Breast epithelium (tissue), 4 donors: Measurements from ENCODE around the gene CPN2. TPM values are rescaled to one million over a fixed set of nuclear protein-coding genes. Genes with fewer than 3 reads are reported as not detected.

Experiments
- DNase-seq, 2 donors: peaks; one replicate each; pipeline ENCODE4 v3.0.0-alpha.2; 2019; ENCODE audit warnings: low spot score in 2 of 2
- H3K27ac ChIP-seq, 2 donors: fragments of 200-600 bp; sonication (generic) in 1 of 2; one replicate each; pipeline ENCODE4 v1.5.1; 2016 to 2019; ENCODE audit warnings: mild to moderate bottlenecking in 1 of 2
- H3K27me3 ChIP-seq, 2 donors: fragments of 200-600 bp; sonication (generic) in 1 of 2; one replicate each; pipeline versions ENCODE4 v1.5.1 to v1.6.0; 2017 to 2019; ENCODE audit warnings: control low read depth in 1 of 2, mild to moderate bottlenecking in 1 of 2
- H3K36me3 ChIP-seq: fragments of 200-600 bp; one replicate; pipeline ENCODE4 v1.5.1; 2019
- H3K4me1 ChIP-seq, 2 donors: fragments of 200-600 bp; sonication (generic); one replicate each; pipeline ENCODE4 v1.5.1; 2016 to 2019; ENCODE audit warnings: control low read depth in 1 of 2
- H3K4me3 ChIP-seq, 3 donors: fragments of 200-600 bp; sonication (generic); 1 replicate in 2 of 3; 2 replicates in 1 of 3; pipeline ENCODE4 v1.5.1; 2016 to 2019; ENCODE audit warnings: mild to moderate bottlenecking in 3 of 3, moderate library complexity in 2 of 3
- H3K9me3 ChIP-seq, 2 donors: fragments of 200-600 bp; sonication (generic) in 1 of 2; one replicate each; pipeline ENCODE4 v1.5.1; 2016 to 2019; ENCODE audit warnings: control low read depth in 1 of 2
- POLR2A ChIP-seq: fragments of 450-650 bp; IDR thresholded peaks from one replicate; pipeline ENCODE4 v1.6.1; 2016; ENCODE audit warnings: antibody characterized with exemption, mild to moderate bottlenecking, moderate library complexity
- POLR2AphosphoS5 ChIP-seq, 3 donors: sonication (generic); formaldehyde crosslinking; IDR thresholded peaks; one replicate each; pipeline ENCODE4 v1.6.1; 2017; ENCODE audit warnings: antibody characterized with exemption in 3 of 3
- intact Hi-C: fragments of 100-400 bp; cut with DNase I; formaldehyde crosslinking; loops from one replicate; pipeline ENCODE4 v1.15.1; 2023; ENCODE audit warnings: low total_unique reads
- total RNA-seq, 3 donors: library from RNA; depleted of rRNA; stranded (reverse); fragments of >200 nt; gene quantifications; one replicate each; pipeline ENCODE4 v1.1.0, GENCODE V29; 2016
- TF ChIP-seq, protein P1 (sequence below), 3 donors: fragments of 450-650 bp; IDR thresholded peaks; one replicate each; pipeline ENCODE4 v1.5.1; 2016 to 2017; ENCODE audit warnings: antibody characterized with exemption in 3 of 3, mild to moderate bottlenecking in 3 of 3, moderate library complexity in 3 of 3

The CPN2 gene
- total RNA-seq, 3 donors from 2014 or later = 0.16 TPM; not detected in 2

DNA sequence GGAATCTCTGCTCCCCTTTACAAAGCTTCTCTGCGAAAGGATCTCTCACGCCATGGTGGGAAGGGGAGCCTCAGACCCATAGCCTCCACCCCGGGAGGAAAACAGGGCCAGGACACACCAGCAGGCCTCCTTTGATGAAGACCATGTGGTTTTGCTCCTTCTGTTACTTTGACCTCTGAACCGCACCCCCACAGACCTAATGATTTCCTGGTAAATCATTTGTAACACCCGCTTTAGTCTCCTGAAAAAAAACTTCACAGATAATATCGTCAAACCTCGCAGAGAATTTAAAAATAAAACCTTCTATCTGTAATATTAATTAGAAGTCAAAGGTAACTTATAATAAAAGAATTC is 18.3 kb downstream of the CPN2 start:
- Histone ChIP-seq H3K27ac (no peak overlapping the region), H3K4me3 (no peak overlapping the region), H3K4me1 (peaks cover 0 to 4% of the 10 kb centered on the region in 2 donors), H3K36me3 (no peaks in the 10 kb centered on the region), H3K27me3 (no peaks in the 10 kb centered on the region), H3K9me3 (no peaks in the 10 kb centered on the region)
- TF ChIP-seq POLR2AphosphoS5 (IDR thresholded peaks at IDR 0.05) (no peak), POLR2A (no peak)
- TF ChIP-seq, protein P1, sequence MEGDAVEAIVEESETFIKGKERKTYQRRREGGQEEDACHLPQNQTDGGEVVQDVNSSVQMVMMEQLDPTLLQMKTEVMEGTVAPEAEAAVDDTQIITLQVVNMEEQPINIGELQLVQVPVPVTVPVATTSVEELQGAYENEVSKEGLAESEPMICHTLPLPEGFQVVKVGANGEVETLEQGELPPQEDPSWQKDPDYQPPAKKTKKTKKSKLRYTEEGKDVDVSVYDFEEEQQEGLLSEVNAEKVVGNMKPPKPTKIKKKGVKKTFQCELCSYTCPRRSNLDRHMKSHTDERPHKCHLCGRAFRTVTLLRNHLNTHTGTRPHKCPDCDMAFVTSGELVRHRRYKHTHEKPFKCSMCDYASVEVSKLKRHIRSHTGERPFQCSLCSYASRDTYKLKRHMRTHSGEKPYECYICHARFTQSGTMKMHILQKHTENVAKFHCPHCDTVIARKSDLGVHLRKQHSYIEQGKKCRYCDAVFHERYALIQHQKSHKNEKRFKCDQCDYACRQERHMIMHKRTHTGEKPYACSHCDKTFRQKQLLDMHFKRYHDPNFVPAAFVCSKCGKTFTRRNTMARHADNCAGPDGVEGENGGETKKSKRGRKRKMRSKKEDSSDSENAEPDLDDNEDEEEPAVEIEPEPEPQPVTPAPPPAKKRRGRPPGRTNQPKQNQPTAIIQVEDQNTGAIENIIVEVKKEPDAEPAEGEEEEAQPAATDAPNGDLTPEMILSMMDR (IDR thresholded peaks at IDR 0.05) = no peak
- DNase-seq = no peak
- intact Hi-C loops = loop anchor here (10.0 kb wide), 1 partner anchor 72 kb away; no protein-coding TSS in a partner anchor

DNA sequence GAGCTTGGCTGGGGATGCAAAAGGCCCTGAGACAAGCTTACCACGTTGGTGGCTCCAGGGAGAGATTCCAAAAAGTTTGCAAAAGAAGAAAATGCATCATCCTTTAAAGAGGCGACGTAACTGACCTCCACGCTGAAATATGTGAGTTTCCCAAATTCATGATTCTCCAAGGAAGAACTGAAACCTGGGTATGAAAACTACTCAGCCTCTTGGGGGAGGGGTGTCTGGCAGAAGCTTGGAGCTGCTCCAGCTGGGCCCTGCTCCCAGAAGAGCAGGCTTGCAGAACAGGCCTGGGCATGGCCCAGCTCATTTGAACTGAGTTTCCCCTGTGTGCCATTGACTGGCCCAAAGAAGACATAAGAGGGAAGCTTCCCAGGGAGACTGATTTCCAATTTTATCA is 20.5 kb downstream of the CPN2 start:
- TF ChIP-seq POLR2A (no peak), POLR2AphosphoS5 (IDR thresholded peaks at IDR 0.05) (no peak)
- TF ChIP-seq, protein P1 (IDR thresholded peaks at IDR 0.05) = no peak
- peaks cover 0 to 4% of the 10 kb centered on the region in 2 donors for H3K4me1 ChIP-seq
- peak overlapping the region; percentile 53 to 57 for H3K27ac ChIP-seq
- intact Hi-C loops = loop anchor here (10.0 kb wide), 1 partner anchor 74 kb away; no protein-coding TSS in a partner anchor
- peak; percentile 70 to 77 for DNase-seq
- H3K36me3 ChIP-seq = no peaks in the 10 kb centered on the region
- no peak overlapping the region for H3K4me3 ChIP-seq
- H3K27me3 ChIP-seq = no peaks in the 10 kb centered on the region
- H3K9me3 ChIP-seq = no peaks in the 10 kb centered on the region

DNA sequence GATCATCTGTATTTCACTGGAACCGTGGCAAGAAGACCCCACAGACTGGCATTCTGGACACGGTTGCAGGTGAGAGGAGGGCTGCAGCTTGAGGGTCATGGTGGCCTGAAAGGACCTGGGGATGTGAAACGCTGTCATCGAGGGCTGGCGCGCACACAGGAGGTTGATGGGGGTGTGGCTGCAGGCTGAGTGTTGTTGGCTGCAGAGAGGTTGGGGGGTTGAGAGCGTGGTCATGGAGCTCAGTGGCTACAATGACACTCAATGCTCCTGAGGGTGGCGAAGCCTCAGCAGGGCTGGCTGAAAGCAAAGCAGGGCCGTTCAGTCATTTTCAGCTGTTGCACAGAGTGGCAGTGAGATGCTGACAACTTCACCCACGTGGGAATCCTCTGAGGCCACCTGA is 21.0 kb downstream of the CPN2 start:
- DNase-seq = no peak
- intact Hi-C loops = loop anchor here (10.0 kb wide), 1 partner anchor 75 kb away; no protein-coding TSS in a partner anchor
- TF ChIP-seq POLR2AphosphoS5 (IDR thresholded peaks at IDR 0.05) (no peak), POLR2A (no peak)
- TF ChIP-seq, protein P1 (IDR thresholded peaks at IDR 0.05) = no peak
- Histone ChIP-seq H3K27ac (no peak overlapping the region), H3K4me3 (no peak overlapping the region), H3K9me3 (no peaks in the 10 kb centered on the region), H3K4me1 (peaks cover 0 to 4% of the 10 kb centered on the region in 2 donors), H3K27me3 (no peaks in the 10 kb centered on the region), H3K36me3 (no peaks in the 10 kb centered on the region)

DNA sequence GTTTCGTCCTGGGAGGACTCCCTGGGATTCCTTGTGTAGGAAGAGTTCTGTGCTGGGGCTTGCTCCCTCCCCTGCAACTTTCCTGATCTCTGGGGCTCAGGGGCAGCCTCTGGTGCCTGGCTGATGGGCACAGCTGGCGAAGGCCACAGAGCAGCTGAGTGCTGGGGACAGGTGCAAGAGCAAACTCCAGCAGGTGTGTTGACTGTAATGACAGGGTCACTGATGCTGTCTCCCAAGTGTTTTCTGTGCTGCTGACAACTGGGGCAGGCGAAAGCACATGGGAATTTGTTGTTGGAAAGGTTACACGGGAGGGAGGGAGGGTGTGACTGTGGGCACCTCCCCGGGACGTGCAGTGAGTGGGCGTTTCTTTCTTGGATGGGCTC is 21.6 kb downstream of the CPN2 start:
- H3K36me3 ChIP-seq = no peaks in the 10 kb centered on the region
- no peak overlapping the region for H3K27ac ChIP-seq
- H3K27me3 ChIP-seq = no peaks in the 10 kb centered on the region
- no peak for TF ChIP-seq POLR2A
- TF ChIP-seq, protein P1 (IDR thresholded peaks at IDR 0.05) = no peak
- no peak for TF ChIP-seq POLR2AphosphoS5 (IDR thresholded peaks at IDR 0.05)
- no peak overlapping the region for H3K4me3 ChIP-seq
- intact Hi-C loops = loop anchor here (10.0 kb wide), 1 partner anchor 1245 kb away; no protein-coding TSS in a partner anchor
- H3K4me1 ChIP-seq = peaks cover 0 to 4% of the 10 kb centered on the region in 2 donors
- DNase-seq = no peak
- no peaks in the 10 kb centered on the region for H3K9me3 ChIP-seq

DNA sequence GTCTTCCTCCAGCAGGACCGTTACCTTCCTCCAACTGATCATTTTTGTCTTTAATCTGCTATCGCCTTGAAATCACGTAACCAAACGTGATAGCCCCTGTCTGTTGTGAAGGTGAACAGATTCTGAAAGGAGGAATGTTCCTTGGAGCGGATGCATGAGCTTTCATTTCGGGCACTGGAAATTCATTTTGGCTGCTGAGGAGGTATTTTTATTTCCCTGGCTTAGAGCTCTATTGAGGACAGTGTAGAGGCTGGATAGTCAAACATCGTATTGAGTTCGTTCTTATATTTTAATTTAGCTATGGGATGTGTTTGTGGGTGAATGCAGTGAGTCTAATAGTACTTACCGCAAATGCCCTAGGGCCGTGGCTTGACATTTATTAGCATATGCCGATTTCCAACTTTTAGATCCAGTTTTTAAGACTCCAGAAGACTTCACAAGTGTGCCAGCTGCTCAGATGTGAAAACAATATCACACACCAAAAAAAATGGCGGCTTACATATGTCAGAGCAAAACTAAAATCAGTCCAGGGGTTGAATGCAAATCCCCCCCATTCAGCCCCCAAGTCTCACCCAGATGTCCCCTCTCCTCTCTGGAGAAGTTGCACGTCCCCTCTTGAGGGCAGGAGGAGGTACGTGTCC is 22.1 kb downstream of the CPN2 start:
- no peaks in the 10 kb centered on the region for H3K27me3 ChIP-seq
- TF ChIP-seq POLR2AphosphoS5 (IDR thresholded peaks at IDR 0.05) (no peak), POLR2A (no peak)
- TF ChIP-seq, protein P1 (IDR thresholded peaks at IDR 0.05) = no peak
- no peak overlapping the region for H3K27ac ChIP-seq
- H3K36me3 ChIP-seq = no peaks in the 10 kb centered on the region
- intact Hi-C loops = loop anchor here (10.0 kb wide), 1 partner anchor 1246 kb away; no protein-coding TSS in a partner anchor
- H3K9me3 ChIP-seq = no peaks in the 10 kb centered on the region
- no peak for DNase-seq
- H3K4me1 ChIP-seq = peaks cover 0 to 4% of the 10 kb centered on the region in 2 donors
- H3K4me3 ChIP-seq = no peak overlapping the region
